Mesendoderm (in vitro differentiated cells): Measurements from ENCODE around the gene RXFP4.
"Not testable (repeated sequence)": the region's sequence is repeated elsewhere in the genome, so short reads cannot be mapped to it uniquely, and the experiment has no call there.

ENCODE experiments used
- DNase-seq: peaks from one replicate; pipeline ENCODE4 v3.0.0; 2013
- H2AK5ac ChIP-seq: 2 replicates; pipeline ENCODE4 v1.6.1; 2013; ENCODE audit warnings: low read length, inconsistent platforms
- H2BK120ac ChIP-seq: 2 replicates; pipeline ENCODE4 v1.6.1; 2013; ENCODE audit warnings: low read depth, mild to moderate bottlenecking, low read length, moderate library complexity, mixed read lengths
- H2BK15ac ChIP-seq: replicated peaks from 2 replicates; pipeline ENCODE4 v1.6.1; 2013; ENCODE audit warnings: low read depth, mild to moderate bottlenecking, moderate library complexity
- H2BK5ac ChIP-seq: 2 replicates; pipeline ENCODE4 v1.6.1; 2013; ENCODE audit warnings: low read length, inconsistent platforms
- H3K18ac ChIP-seq: 2 replicates; pipeline ENCODE4 v1.6.1; 2013; ENCODE audit warnings: mild to moderate bottlenecking, low read length, mixed read lengths
- H3K23ac ChIP-seq: one replicate; pipeline ENCODE4 v1.6.1; 2013; ENCODE audit warnings: low read length
- H3K27ac ChIP-seq: 2 replicates; pipeline ENCODE4 v1.5.1; 2013; ENCODE audit warnings: low read depth, mild to moderate bottlenecking, inconsistent platforms, low read length, moderate library complexity
- H3K27me3 ChIP-seq: 2 replicates; pipeline ENCODE4 v1.6.1; 2013; ENCODE audit warnings: low read length, control low read depth, mild to moderate bottlenecking, inconsistent platforms; ENCODE audit not compliant: insufficient read depth, poor library complexity
- H3K36me3 ChIP-seq: 2 replicates; pipeline ENCODE4 v1.6.1; 2013; ENCODE audit warnings: low read length, inconsistent platforms; ENCODE audit not compliant: control insufficient read depth, insufficient read depth
- H3K4ac ChIP-seq: one replicate; pipeline ENCODE4 v1.6.1; 2013; ENCODE audit warnings: low read depth, mild to moderate bottlenecking, low read length, moderate library complexity
- H3K4me1 ChIP-seq: 2 replicates; pipeline ENCODE4 v1.6.1; 2013; ENCODE audit warnings: low read depth, low read length, inconsistent platforms; ENCODE audit not compliant: control insufficient read depth
- H3K4me2 ChIP-seq: 2 replicates; pipeline ENCODE4 v1.6.1; 2013; ENCODE audit warnings: low read length
- H3K4me3 ChIP-seq: 2 replicates; pipeline ENCODE4 v1.5.1; 2013; ENCODE audit warnings: mild to moderate bottlenecking, low read length
- H3K56ac ChIP-seq: one replicate; pipeline ENCODE4 v1.6.1; 2013; ENCODE audit warnings: low read length
- H3K79me1 ChIP-seq: 2 replicates; pipeline ENCODE4 v1.6.1; 2013; ENCODE audit warnings: low read length, inconsistent platforms
- H3K79me2 ChIP-seq: 2 replicates; pipeline ENCODE4 v1.6.1; 2013; ENCODE audit warnings: mild to moderate bottlenecking, low read length; ENCODE audit not compliant: control insufficient read depth, insufficient read depth
- H3K9ac ChIP-seq: 2 replicates; pipeline ENCODE4 v1.6.1; 2013; ENCODE audit warnings: low read length, inconsistent platforms
- H4K5ac ChIP-seq: one replicate; pipeline ENCODE4 v1.6.1; 2013; ENCODE audit warnings: low read length
- H4K8ac ChIP-seq: one replicate; pipeline ENCODE4 v1.6.1; 2013; ENCODE audit warnings: low read depth, mild to moderate bottlenecking, control low read depth, low read length, moderate library complexity
- WGBS: extraction: QIAGEN DNeasy Blood & Tissue Kit; methylation state at CpG from one replicate; pipeline ENCODE4 v1.1.7; 2013; ENCODE audit warnings: low lambda C conversion rate, missing lambda C conversion rate; ENCODE audit not compliant: insufficient coverage; ENCODE audit errors: extremely low coverage; 5-methylcytosine and 5-hydroxymethylcytosine counted together

Gene RXFP4

GRCh38 chr1:155919801-155920200 is 21.6 kb upstream of the RXFP4 start:
- Histone ChIP-seq H3K27me3 (no peaks in the 10 kb centered on the region), H3K4me3 (no peak overlapping the region), H2BK120ac (no peak overlapping the region), H3K79me1 (peaks cover 5% of the 10 kb centered on the region), H4K8ac (no peak overlapping the region), H2BK15ac (no peak overlapping the region), H2BK5ac (no peak overlapping the region), H2AK5ac (no peak overlapping the region), H3K4me2 (no peak overlapping the region), H3K56ac (no peak overlapping the region), H3K23ac (no peak overlapping the region), H3K18ac (no peak overlapping the region), H3K36me3 (peaks cover 17% of the 10 kb centered on the region), H4K5ac (no peak overlapping the region), H3K79me2 (peaks cover 1% of the 10 kb centered on the region), H3K27ac (no peak overlapping the region), H3K4me1 (no peaks in the 10 kb centered on the region), H3K9ac (no peak overlapping the region), H3K4ac (no peak overlapping the region)
- no peak for DNase-seq
- WGBS = no CpG with 5 or more reads among the region's 2 CpGs

GRCh38 chr1:155920717-155921116 is 20.7 kb upstream of the RXFP4 start:
- Histone ChIP-seq H3K9ac (no peak overlapping the region), H2AK5ac (no peak overlapping the region), H3K4me2 (no peak overlapping the region), H3K79me2 (peaks cover 1% of the 10 kb centered on the region), H3K23ac (no peak overlapping the region), H2BK15ac (no peak overlapping the region), H3K27ac (no peak overlapping the region), H3K56ac (no peak overlapping the region), H2BK120ac (no peak overlapping the region), H4K5ac (no peak overlapping the region), H3K27me3 (no peaks in the 10 kb centered on the region), H2BK5ac (no peak overlapping the region), H3K18ac (no peak overlapping the region), H4K8ac (no peak overlapping the region), H3K79me1 (peaks cover 5% of the 10 kb centered on the region), H3K4ac (no peak overlapping the region), H3K4me3 (no peak overlapping the region), H3K36me3 (peaks cover 21% of the 10 kb centered on the region), H3K4me1 (no peaks in the 10 kb centered on the region)
- DNase-seq = no peak
- no CpG with 5 or more reads among the region's 3 CpGs for WGBS

GRCh38 chr1:155925506-155925905 is 15.9 kb upstream of the RXFP4 start:
- H3K9ac ChIP-seq = no peak overlapping the region
- no peak overlapping the region for H3K27ac ChIP-seq
- no peak overlapping the region for H3K4me2 ChIP-seq
- H2BK15ac ChIP-seq = no peak overlapping the region
- H2BK120ac ChIP-seq = no peak overlapping the region
- DNase-seq = no peak
- no peak overlapping the region for H2AK5ac ChIP-seq
- peaks cover 35% of the 10 kb centered on the region for H3K36me3 ChIP-seq
- H3K27me3 ChIP-seq = no peaks in the 10 kb centered on the region
- peaks cover 14% of the 10 kb centered on the region for H3K79me1 ChIP-seq
- H4K5ac ChIP-seq = no peak overlapping the region
- H3K4ac ChIP-seq = no peak overlapping the region
- peaks cover 11% of the 10 kb centered on the region for H3K79me2 ChIP-seq
- no peak overlapping the region for H2BK5ac ChIP-seq
- H4K8ac ChIP-seq = no peak overlapping the region
- H3K4me1 ChIP-seq = no peaks in the 10 kb centered on the region
- no peak overlapping the region for H3K18ac ChIP-seq
- no CpG with 5 or more reads among the region's 2 CpGs for whole genome bisulfite sequencing
- no peak overlapping the region for H3K56ac ChIP-seq
- no peak overlapping the region for H3K23ac ChIP-seq
- H3K4me3 ChIP-seq = no peak overlapping the region

GRCh38 chr1:155929057-155929456 is 12.4 kb upstream of the RXFP4 start:
- peaks cover 28% of the 10 kb centered on the region for H3K36me3 ChIP-seq
- H3K27ac ChIP-seq = no peak overlapping the region
- no peaks in the 10 kb centered on the region for H3K27me3 ChIP-seq

GRCh38 chr1:155930725-155931124 is 10.7 kb upstream of the RXFP4 start:
- Histone ChIP-seq H3K9ac (peak overlapping the region; percentile 32), H3K79me2 (peaks cover 40% of the 10 kb centered on the region), H3K79me1 (peaks cover 12% of the 10 kb centered on the region), H3K36me3 (peaks cover 25% of the 10 kb centered on the region)
- H3K23ac ChIP-seq, H2BK120ac ChIP-seq, H3K27ac ChIP-seq, H3K4me2 ChIP-seq, H3K4ac ChIP-seq, H3K4me3 ChIP-seq, H4K5ac ChIP-seq, H2BK5ac ChIP-seq, H2BK15ac ChIP-seq, DNase-seq, H3K18ac ChIP-seq, H3K27me3 ChIP-seq, H2AK5ac ChIP-seq, H4K8ac ChIP-seq, H3K56ac ChIP-seq, H3K4me1 ChIP-seq: not testable (repeated sequence)
- no CpG with 5 or more reads among the region's 10 CpGs for WGBS

More at GRCh38 chr1:155929057-155929456, 12.4 kb upstream of the RXFP4 start:
- H3K4ac ChIP-seq = no peak overlapping the region
- no peak overlapping the region for H3K56ac ChIP-seq
- H3K23ac ChIP-seq = no peak overlapping the region
- no peak overlapping the region for H3K4me3 ChIP-seq
- H2BK120ac ChIP-seq = no peak overlapping the region
- WGBS = no CpG with 5 or more reads among the region's 5 CpGs
- no peak overlapping the region for H2BK5ac ChIP-seq
- H3K18ac ChIP-seq = no peak overlapping the region
- DNase-seq = no peak
- no peak overlapping the region for H4K5ac ChIP-seq
- H3K79me1 ChIP-seq = peaks cover 12% of the 10 kb centered on the region
- H3K9ac ChIP-seq = no peak overlapping the region
- no peak overlapping the region for H4K8ac ChIP-seq
- no peak overlapping the region for H3K4me2 ChIP-seq
- H3K79me2 ChIP-seq = peaks cover 39% of the 10 kb centered on the region
- no peaks in the 10 kb centered on the region for H3K4me1 ChIP-seq
- H2AK5ac ChIP-seq = no peak overlapping the region
- no peak overlapping the region for H2BK15ac ChIP-seq

- H3K4ac ChIP-seq = no peak overlapping the region
- H3K23ac ChIP-seq = no peak overlapping the region
- no peak overlapping the region for H4K8ac ChIP-seq
- no peak overlapping the region for H3K4me3 ChIP-seq
- no CpG with 5 or more reads among the region's 7 CpGs for WGBS
- no peaks in the 10 kb centered on the region for H3K27me3 ChIP-seq
- H2BK15ac ChIP-seq = no peak overlapping the region
- no peak overlapping the region for H3K18ac ChIP-seq
- H3K79me1 ChIP-seq = peaks cover 12% of the 10 kb centered on the region
- peak overlapping the region; percentile 25 for H3K56ac ChIP-seq
- no peak overlapping the region for H3K4me2 ChIP-seq
- no peak overlapping the region for H2AK5ac ChIP-seq
- peaks cover 22% of the 10 kb centered on the region for H3K36me3 ChIP-seq
- H3K9ac ChIP-seq = peak overlapping the region; percentile 32
- H3K79me2 ChIP-seq = peaks cover 40% of the 10 kb centered on the region
- no peak overlapping the region for H4K5ac ChIP-seq
- H2BK120ac ChIP-seq = no peak overlapping the region
- H3K27ac ChIP-seq = no peak overlapping the region
- no peak overlapping the region for H2BK5ac ChIP-seq
- no peak for DNase-seq
- H3K4me1 ChIP-seq = no peaks in the 10 kb centered on the region
Measured at GRCh38 chr1:155931332-155932038, 10.0 kb upstream of the RXFP4 start.
